Sigmoid colon (tissue), 7 donors: ENCODE measurements around the gene DRD2. TPM values are rescaled to one million over a fixed set of nuclear protein-coding genes. Genes with fewer than 3 reads are reported as not detected.
A peak's percentile ranks its signal among the peaks of the same experiment; 100 is the strongest.

Source experiments
- DNase-seq: peaks from one replicate; pipeline ENCODE4 v3.0.0-alpha.2; 2019
- H3K27ac ChIP-seq, 4 donors: fragments of 200-600 bp; sonication (generic); one replicate each; pipeline ENCODE4 v1.5.1; 2016 to 2019; ENCODE audit warnings: mild to moderate bottlenecking in 1 of 4
- H3K27me3 ChIP-seq, 3 donors: fragments of 200-600 bp; sonication (generic); one replicate each; pipeline ENCODE4 v1.5.1; 2019; ENCODE audit warnings: mild to moderate bottlenecking in 1 of 3
- H3K36me3 ChIP-seq, 4 donors: fragments of 200-600 bp; sonication (generic); one replicate each; pipeline ENCODE4 v1.5.1; 2016 to 2019
- H3K4me1 ChIP-seq, 4 donors: fragments of 200-600 bp; sonication (generic); one replicate each; pipeline ENCODE4 v1.5.1; 2017 to 2019
- H3K4me3 ChIP-seq, 4 donors: fragments of 200-600 bp; sonication (generic); one replicate each; pipeline ENCODE4 v1.5.1; 2017 to 2019; ENCODE audit warnings: mild to moderate bottlenecking in 2 of 4, moderate library complexity in 1 of 4
- H3K9me3 ChIP-seq, 4 donors: fragments of 200-600 bp in 3 of 4; sonication (generic) in 3 of 4; one replicate each; pipeline versions ENCODE4 v1.5.1 to v1.6.1; 2013 to 2019
- EP300 ChIP-seq, 4 donors: sonication (generic); formaldehyde crosslinking; IDR thresholded peaks; one replicate each; pipeline ENCODE4 v1.6.1; 2017; ENCODE audit warnings: antibody characterized with exemption in 4 of 4
- POLR2A ChIP-seq, 2 donors: fragments of 450-650 bp; IDR thresholded peaks; one replicate each; pipeline ENCODE4 v1.6.1; 2016; ENCODE audit warnings: antibody characterized with exemption in 2 of 2, mild to moderate bottlenecking in 2 of 2, moderate library complexity in 2 of 2
- POLR2AphosphoS5 ChIP-seq, 4 donors: sonication (generic); formaldehyde crosslinking; IDR thresholded peaks; one replicate each; pipeline ENCODE4 v1.6.1; 2017; ENCODE audit warnings: antibody characterized with exemption in 4 of 4
- WGBS, 2 donors: extraction: QIAGEN DNeasy Blood & Tissue Kit; methylation state at CpG; one replicate each; pipeline ENCODE4 v1.1.7; 2013; 5-methylcytosine and 5-hydroxymethylcytosine counted together
- intact Hi-C: fragments of 100-400 bp; cut with DNase I; formaldehyde crosslinking; loops from one replicate; pipeline ENCODE4 v1.15.1; 2023
- polyA plus RNA-seq, 3 donors: library from polyadenylated mRNA; stranded (reverse); fragments of 200-250 nt; gene quantifications; one replicate each; pipeline ENCODE4 v1.2.3, GENCODE V29; 2013
- total RNA-seq, 4 donors: library from RNA; depleted of rRNA; stranded (reverse); fragments of >200 nt; gene quantifications; one replicate each; pipeline ENCODE4 v1.1.0, GENCODE V29; 2016
- TF ChIP-seq, protein P1 (sequence below), 4 experiments: fragments of 450-650 bp in 3 of 4; fragments of 200-600 bp in 1 of 4; IDR thresholded peaks; one replicate each; pipeline ENCODE4 v1.5.1; 2016 to 2019; ENCODE audit warnings: antibody characterized with exemption in 4 of 4, mild to moderate bottlenecking in 3 of 4, moderate library complexity in 2 of 4
- donor health status: healthy with polysubstance abuse.
- donor health status: Bipolar disorder and iron deficiency.
- donor health status: healthy.

The DRD2 gene
- total and polyA plus RNA-seq, 7 donors: 0.19 to 1.2 (median 0.66) TPM; not detected in 2

GRCh38 chr11:113393501-113393985 is 81.7 kb downstream of the DRD2 start:
- Histone ChIP-seq H3K9me3 (no peaks in the 10 kb centered on the region), H3K4me3 (no peak overlapping the region), H3K27me3 (peaks cover 0 to 12% (median 1%) of the 10 kb centered on the region in 3 donors), H3K36me3 (no peaks in the 10 kb centered on the region), H3K27ac (no peak overlapping the region), H3K4me1 (no peaks in the 10 kb centered on the region)
- TF ChIP-seq, protein P1, sequence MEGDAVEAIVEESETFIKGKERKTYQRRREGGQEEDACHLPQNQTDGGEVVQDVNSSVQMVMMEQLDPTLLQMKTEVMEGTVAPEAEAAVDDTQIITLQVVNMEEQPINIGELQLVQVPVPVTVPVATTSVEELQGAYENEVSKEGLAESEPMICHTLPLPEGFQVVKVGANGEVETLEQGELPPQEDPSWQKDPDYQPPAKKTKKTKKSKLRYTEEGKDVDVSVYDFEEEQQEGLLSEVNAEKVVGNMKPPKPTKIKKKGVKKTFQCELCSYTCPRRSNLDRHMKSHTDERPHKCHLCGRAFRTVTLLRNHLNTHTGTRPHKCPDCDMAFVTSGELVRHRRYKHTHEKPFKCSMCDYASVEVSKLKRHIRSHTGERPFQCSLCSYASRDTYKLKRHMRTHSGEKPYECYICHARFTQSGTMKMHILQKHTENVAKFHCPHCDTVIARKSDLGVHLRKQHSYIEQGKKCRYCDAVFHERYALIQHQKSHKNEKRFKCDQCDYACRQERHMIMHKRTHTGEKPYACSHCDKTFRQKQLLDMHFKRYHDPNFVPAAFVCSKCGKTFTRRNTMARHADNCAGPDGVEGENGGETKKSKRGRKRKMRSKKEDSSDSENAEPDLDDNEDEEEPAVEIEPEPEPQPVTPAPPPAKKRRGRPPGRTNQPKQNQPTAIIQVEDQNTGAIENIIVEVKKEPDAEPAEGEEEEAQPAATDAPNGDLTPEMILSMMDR (IDR thresholded peaks at IDR 0.05): no peak
- TF ChIP-seq POLR2A (IDR thresholded peaks at IDR 0.05): no peak
- TF ChIP-seq POLR2AphosphoS5 (IDR thresholded peaks at IDR 0.05): no peak
- no peak for TF ChIP-seq EP300 (IDR thresholded peaks at IDR 0.05)
- intact Hi-C loops: no loop called here
- WGBS, 2 donors: 86 to 91% methylated on average over 8 of the region's 8 CpGs
- no peak for DNase-seq

DNA sequence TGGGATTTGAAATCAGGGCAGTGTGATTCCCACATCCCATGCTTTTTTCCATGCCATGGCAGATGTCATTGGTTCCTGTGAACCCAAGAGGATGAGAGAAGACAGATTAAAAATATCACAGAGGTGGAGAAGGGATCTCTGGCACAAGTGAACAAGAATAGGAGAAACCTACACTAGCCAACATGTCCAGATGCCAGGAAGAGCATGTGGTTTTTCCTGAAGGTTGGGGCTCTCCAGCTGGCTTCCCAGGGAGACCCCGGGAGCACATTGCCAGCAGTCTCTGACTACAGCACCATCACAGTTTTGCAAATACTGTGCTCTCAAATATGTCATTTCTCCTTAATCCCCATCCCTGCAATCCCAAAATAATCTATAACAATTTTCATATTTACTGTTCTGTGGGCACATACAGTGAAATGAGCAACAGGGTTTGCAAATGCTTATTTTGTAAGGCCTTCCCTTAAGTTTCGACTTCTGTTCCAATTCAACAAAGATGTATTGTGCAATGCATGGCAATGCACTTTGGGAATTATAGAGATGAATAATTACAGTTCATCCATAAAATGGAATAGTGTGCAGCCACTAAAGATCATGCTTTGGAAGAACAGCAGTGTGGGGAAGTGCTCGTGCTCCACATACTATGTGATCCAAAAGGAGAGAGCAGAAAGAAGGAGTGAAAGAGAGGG is 82.8 kb downstream of the DRD2 start:
- H3K36me3 ChIP-seq: no peaks in the 10 kb centered on the region
- DNase-seq: no peak
- no peak overlapping the region for H3K27ac ChIP-seq
- peaks cover 7 to 23% (median 13%) of the 10 kb centered on the region in 3 donors for H3K27me3 ChIP-seq
- H3K4me1 ChIP-seq: peaks cover 0 to 7% (median 6%) of the 10 kb centered on the region in 4 donors
- no peak for TF ChIP-seq POLR2A (IDR thresholded peaks at IDR 0.05)
- TF ChIP-seq EP300 (IDR thresholded peaks at IDR 0.05): no peak
- TF ChIP-seq POLR2AphosphoS5 (IDR thresholded peaks at IDR 0.05): no peak
- TF ChIP-seq, protein P1 (IDR thresholded peaks at IDR 0.05): no peak
- 81 to 85% methylated on average over 3 of the region's 3 CpGs for WGBS, 2 donors
- intact Hi-C loops: no loop called here
- H3K9me3 ChIP-seq: no peaks in the 10 kb centered on the region
- H3K4me3 ChIP-seq: no peak overlapping the region

DNA sequence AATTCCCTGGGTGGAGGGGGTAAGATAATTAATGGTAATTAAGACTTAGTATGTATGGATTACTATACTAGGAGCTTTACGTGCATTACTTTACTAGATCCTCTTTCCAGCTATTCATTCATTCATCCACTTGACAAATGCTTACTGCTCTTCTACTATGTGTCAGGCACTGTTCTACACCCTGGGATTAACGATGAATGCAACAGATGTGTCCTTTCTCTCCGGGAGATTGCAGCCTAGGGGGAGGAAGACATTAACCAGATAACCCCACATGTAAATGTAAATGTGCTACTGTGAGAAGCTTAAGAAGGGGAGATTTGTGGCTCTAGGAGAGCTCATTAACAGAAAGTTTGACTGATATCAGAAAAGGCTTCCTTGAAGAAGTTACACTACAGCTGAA is 85.9 kb downstream of the DRD2 start:
- Histone ChIP-seq H3K36me3 (no peaks in the 10 kb centered on the region), H3K4me1 (peaks cover 0 to 8% (median 6%) of the 10 kb centered on the region in 4 donors), H3K4me3 (no peak overlapping the region), H3K27me3 (peaks cover 8 to 33% (median 20%) of the 10 kb centered on the region in 3 donors), H3K9me3 (no peaks in the 10 kb centered on the region), H3K27ac (no peak overlapping the region)
- intact Hi-C loops: no loop called here
- 60 to 83% methylated on average over 3 of the region's 3 CpGs for WGBS, 2 donors
- no peak for TF ChIP-seq POLR2A (IDR thresholded peaks at IDR 0.05)
- TF ChIP-seq, protein P1 (IDR thresholded peaks at IDR 0.05): no peak
- no peak for TF ChIP-seq POLR2AphosphoS5 (IDR thresholded peaks at IDR 0.05)
- TF ChIP-seq EP300 (IDR thresholded peaks at IDR 0.05): no peak
- DNase-seq: no peak

- TF ChIP-seq EP300 (IDR thresholded peaks at IDR 0.05) (no peak), POLR2AphosphoS5 (IDR thresholded peaks at IDR 0.05) (no peak), POLR2A (IDR thresholded peaks at IDR 0.05) (no peak)
- TF ChIP-seq, protein P1 (IDR thresholded peaks at IDR 0.05): no peak
- Histone ChIP-seq H3K36me3 (no peaks in the 10 kb centered on the region), H3K27me3 (peaks cover 8 to 33% (median 20%) of the 10 kb centered on the region in 3 donors), H3K4me1 (peaks cover 0 to 8% (median 6%) of the 10 kb centered on the region in 4 donors), H3K27ac (no peak within 1 kb of the TSS), H3K4me3 (peak within 1 kb of the TSS in 1 of 4 donors; percentile 4), H3K9me3 (no peaks in the 10 kb centered on the region)
- 4 to 13% methylated on average over 46 of the region's 46 CpGs for WGBS, 2 donors
- DNase-seq: no peak
- intact Hi-C loops: no loop called here
Observed at GRCh38 chr11:113387605-113388211, 87.5 kb downstream of the DRD2 start, which contains the start of gene ANKK1. Gene ANKK1 (plus strand): TSS chr11:113387779. CDS start chr11:113387885, 106 bp downstream.
